Hematopoietic multipotent progenitor cell treated with erythropoietin and hydrocortisone succinate and interleukin-3 and kit ligand, for 6 days (in vitro differentiated cells): ENCODE results near the gene ADGRD1.
"Not testable (repeated sequence)": the region's sequence is repeated elsewhere in the genome, so short reads cannot be mapped to it uniquely, and the experiment has no call there.

Experiments
- DNase-seq: peaks from one replicate; pipeline ENCODE4 v3.0.0-alpha.2; 2015

The ADGRD1 gene

GRCh38 chr12:131061041-131061806 is 107.5 kb downstream of the ADGRD1 start:
- DNase-seq = no peak

- DNase-seq = no peak
Observed at GRCh38 chr12:131063413-131063812, 109.7 kb downstream of the ADGRD1 start.

GRCh38 chr12:131063960-131064359 is 110.3 kb downstream of the ADGRD1 start:
- no peak for DNase-seq

GRCh38 chr12:131065279-131065678 is 111.6 kb downstream of the ADGRD1 start:
- DNase-seq = no peak

- no peak for DNase-seq
Observed at GRCh38 chr12:131065801-131066200, 112.1 kb downstream of the ADGRD1 start.

- DNase-seq = no peak
Observed at GRCh38 chr12:131066207-131066885, 112.6 kb downstream of the ADGRD1 start.

- DNase-seq = no peak
Observed at GRCh38 chr12:131066886-131067490, 113.3 kb downstream of the ADGRD1 start.

- DNase-seq = no peak
Observed at GRCh38 chr12:131067981-131068851, 114.5 kb downstream of the ADGRD1 start.

GRCh38 chr12:131068926-131069720 is 115.4 kb downstream of the ADGRD1 start:
- not testable (repeated sequence) for DNase-seq

- not testable (repeated sequence) for DNase-seq
Observed at GRCh38 chr12:131070136-131070535, 116.4 kb downstream of the ADGRD1 start.

GRCh38 chr12:131070668-131071067 is 117.0 kb downstream of the ADGRD1 start:
- DNase-seq = not testable (repeated sequence)

GRCh38 chr12:131071234-131071820 is 117.6 kb downstream of the ADGRD1 start:
- not testable (repeated sequence) for DNase-seq

GRCh38 chr12:131071950-131072349 is 118.2 kb downstream of the ADGRD1 start:
- not testable (repeated sequence) for DNase-seq

- no peak for DNase-seq
Observed at GRCh38 chr12:131072451-131073230, 118.9 kb downstream of the ADGRD1 start.

- no peak for DNase-seq
Observed at GRCh38 chr12:131074221-131075083, 120.7 kb downstream of the ADGRD1 start.

GRCh38 chr12:131075194-131075593 is 121.5 kb downstream of the ADGRD1 start:
- no peak for DNase-seq

- DNase-seq = no peak
Observed at GRCh38 chr12:131075611-131076010, 121.9 kb downstream of the ADGRD1 start.

- no peak for DNase-seq
Observed at GRCh38 chr12:131076296-131076695, 122.6 kb downstream of the ADGRD1 start.
